NCI-H446 (cell line): ENCODE results near the gene SIAH2.

ENCODE experiments used
- DNase-seq, 2 experiments: peaks; one replicate each; lab custom pipeline; 2025; lab: John Stamatoyannopoulos, UW

SIAH2 gene

DNA sequence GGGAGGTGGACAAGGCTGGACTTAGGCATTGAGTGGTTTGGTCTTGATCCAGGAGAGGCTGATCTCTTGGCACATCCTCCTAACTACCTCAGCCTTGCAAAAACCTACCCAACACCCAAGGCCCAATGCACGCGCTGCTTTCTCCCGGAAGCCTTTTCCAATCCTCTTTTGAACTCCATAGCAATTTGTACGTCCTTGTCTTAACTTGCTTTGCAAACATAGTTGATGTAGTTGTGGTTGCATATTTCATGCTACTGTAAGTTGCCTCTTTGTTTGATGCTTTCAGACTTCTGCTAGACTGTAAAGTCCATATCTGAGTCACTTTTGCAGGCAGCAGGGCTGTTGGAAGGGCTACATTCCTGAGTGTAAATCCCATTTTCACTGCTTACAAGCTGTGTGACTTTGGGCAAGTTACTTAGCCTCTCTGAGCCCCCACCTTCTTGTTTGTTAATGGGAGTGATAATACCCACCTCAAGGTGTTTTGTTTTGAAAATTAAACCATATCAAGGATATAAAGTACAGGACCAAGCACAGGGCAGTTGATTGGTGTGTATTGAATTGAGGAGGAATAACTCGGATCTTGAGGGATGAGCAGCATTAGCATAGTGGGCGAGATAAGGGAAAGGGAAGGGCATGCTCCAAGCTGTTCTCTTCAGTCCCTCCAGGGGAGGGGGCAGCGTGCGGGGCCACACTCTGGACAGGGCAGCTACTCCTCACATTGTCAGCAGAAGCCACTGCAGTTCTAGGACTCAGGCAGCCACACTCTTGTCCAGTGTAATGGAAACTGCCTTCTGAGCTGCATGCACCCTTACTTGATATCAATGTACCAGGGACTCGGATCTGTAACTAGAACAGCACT lies 28.8 kb downstream of the SIAH2 start:
- no peak for DNase-seq

DNA sequence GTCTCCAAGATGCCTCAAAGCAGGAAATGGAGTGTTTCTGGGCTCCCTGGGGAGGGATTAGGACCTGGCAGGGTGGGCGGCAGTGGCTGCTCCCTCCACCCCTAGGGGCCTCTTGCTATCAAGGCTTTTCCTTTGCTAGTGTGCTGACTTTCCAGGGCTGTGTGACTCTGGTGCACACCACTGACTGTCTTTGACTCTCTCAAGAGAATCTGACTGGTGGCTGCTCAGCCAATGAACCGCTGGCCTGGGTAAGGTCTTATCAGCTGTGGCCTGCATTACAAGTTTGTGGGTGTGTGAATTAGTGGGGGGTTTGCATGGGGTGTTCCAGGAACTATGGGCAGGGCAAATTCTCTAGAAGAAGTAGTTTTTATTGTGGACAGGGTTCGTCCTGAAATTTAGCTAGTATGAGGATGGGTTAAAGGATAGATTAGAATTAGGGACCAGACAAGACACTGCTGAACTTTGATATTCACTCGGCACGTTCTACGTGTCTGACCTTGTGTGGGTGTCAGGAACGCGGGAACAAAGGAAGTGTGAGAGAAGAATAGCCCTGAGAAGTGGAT lies 29.5 kb downstream of the SIAH2 start:
- no peak for DNase-seq

DNA sequence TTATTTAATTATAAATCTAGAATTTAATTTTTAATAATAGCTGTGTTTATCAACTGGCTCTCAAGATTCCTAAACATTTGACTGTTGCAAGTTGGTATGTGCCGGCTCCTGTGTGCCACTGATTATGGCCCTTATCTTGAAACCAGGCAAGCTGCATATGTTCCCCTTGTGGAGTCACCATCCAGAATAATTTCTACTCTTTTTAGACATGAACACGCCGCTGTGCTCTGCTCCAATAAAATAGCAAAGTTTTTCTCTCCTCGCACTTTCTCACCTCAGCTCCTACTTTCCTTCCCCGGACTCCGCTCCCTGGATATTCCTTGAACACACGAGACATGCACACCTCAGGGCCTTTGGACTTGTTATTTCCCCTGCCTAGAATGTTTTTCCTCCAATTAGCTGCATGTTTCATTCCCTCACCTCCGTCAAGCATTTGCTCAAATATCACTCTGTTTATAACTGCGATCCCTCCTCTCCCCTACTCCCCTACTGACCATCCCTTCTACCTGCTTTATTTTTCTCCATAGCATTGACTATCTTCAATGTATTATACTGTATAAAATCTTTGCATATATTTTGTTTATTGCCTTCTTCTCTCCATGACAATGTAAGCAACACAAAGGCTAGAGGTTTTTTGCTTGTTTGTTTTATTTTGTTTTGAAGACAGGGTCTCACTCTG lies 33.1 kb downstream of the SIAH2 start:
- DNase-seq: no peak

DNA sequence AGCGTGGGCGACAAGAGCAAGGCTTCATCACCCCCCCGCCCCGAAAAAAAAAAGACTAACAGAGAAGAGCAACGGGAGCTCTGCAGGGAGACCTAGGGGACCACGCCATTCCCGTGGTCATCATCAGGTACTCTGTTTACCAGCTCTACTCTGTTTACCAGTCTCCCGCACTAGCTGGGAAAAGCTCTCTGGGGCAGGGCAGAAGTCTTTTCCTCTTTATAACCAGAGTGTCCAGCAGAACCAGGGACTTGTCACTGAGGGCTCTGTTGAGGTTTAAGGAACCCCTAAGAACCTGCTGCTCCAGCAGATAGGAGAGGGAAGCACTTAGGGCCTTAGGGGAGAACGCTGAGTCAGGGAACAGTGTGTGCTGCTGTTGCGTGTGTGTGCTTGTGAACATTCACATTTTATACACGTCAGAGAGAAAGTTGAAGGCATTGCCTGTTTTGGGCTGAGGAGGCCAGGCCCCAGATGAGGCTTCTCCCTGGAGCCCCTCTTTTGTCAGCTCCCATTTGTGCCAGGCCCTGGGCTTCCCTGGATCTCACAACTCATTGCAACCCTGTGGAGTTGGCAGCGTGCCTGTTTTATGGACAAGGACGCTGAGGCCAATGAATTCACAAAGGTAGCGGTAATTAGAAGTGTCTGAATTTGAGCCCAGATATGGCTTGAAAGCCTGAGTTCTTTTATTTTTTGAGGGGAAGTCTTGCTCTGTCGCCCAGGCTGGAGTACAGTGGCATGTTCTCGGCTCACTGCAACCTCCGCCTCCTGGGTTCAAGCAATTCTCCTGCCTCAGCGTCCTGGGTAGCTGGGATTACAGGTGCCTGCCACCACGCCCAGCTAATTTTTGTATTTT lies 35.1 kb downstream of the SIAH2 start:
- peak in 1 of 2 experiments; percentile 43 for DNase-seq

DNA sequence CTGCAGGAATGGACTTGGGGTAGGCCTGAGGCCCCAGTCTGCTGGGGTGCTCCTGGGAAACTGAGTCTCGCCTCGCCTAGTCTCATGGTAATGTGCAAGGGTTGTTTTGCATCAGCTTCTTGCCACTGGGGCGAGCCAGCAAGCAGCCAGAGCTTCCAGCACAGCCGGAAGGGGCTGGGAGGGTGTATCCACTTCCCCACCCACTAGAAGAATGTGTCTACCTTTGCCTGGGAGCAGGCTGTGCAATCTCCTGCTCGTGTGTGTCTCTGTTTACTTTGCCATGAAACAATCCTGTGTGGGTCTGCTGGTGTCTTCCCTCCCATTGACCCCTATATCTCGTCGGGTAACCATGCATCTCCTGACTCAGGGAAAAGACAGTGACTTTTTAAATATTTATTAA lies 37.4 kb downstream of the SIAH2 start:
- no peak for DNase-seq

DNA sequence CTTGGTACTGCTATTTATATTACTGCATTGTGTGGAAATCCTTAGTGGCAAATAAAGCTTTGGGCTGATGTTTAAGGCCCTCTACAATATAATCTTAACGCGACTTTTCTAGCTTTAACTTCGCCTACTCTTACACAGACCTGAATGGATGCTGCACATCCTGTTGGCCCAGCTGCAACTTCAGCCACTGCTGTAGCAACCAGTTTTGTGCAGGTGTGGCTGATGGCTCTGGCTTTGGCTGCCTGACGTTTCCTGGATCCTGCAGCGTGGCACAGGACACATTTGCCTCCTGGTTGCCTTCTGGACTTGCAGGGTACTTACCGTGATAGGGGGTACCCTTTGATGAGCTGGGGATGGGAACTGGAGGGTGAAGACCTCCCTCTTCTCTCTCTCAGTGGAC lies 39.0 kb downstream of the SIAH2 start:
- no peak for DNase-seq

DNA sequence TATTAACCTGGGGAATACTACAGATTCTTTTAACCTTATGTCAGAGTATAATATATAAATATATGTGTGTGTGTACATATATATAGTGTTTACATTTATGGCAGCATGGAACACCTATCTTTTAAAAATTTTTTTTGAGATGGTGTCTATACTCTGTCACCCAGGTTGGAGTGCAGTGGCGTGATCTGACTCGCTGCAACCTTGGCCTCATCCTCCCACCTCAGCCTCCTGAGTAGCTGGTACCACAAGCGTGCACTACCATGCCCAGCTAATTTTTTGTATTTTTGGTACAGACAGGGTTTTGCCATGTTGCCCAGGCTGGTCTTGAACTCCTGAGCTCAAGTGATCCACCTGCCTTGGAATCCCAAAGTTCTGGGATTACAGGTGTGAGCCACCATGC lies 40.7 kb downstream of the SIAH2 start:
- DNase-seq: no peak

DNA sequence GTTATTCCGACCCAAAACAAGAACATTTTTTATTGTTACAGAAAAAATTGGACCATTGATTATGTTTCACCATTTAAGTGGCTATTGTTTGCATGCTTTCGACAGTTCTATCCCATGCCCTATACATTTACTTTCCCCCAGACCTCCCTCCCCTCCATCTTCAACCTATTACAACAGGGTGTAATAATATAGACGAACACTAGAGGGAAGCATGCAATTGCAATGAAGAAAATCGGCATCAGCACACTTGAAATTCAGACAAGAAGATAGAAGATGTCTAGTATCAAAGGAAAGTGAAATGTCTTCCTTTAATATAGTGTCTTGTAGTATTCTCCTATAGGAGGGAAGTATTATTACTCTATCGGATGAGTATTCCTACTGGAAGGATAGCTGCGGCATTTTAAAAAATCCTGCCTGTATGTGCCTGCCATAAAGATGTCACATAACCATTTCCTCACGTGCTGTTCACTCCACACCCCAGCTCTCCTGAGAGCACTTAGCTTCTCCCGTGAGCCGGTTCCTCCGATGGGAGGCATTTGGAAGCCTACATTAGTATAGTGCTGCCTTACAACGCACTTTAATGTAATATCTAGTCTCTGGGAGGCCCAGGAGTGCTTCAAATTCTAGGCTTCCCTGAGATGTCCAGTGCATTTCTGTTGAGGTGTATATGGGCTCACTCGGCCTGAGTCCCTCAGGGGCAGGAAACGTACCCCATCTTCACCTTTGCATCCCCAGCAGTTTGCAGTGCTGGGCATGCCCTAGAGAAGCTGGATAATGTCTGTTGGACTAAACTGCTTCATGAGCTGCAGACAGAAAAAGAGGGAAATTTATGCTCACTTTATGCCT lies 41.5 kb downstream of the SIAH2 start:
- peak; percentile 40 to 78 for DNase-seq

DNA sequence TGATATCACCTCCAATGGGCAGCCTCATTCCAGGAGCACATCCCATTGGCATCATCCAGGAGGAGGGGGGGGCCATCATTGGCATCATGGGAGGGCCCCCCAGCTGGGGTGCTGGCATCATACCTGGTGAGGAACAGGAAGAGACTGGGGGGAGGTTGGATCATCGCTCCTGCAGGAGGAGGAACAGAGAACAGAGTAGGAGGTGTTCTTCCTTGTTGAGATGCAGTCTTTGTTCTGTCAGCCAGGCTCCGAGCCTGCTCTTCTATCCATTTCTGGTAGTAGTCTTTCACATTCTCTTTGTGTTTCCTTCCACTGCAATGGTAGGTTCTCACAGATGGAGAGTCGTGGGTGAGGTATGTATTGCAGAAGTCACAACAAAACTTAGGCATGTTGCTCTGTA lies 42.5 kb downstream of the SIAH2 start:
- DNase-seq: no peak

DNA sequence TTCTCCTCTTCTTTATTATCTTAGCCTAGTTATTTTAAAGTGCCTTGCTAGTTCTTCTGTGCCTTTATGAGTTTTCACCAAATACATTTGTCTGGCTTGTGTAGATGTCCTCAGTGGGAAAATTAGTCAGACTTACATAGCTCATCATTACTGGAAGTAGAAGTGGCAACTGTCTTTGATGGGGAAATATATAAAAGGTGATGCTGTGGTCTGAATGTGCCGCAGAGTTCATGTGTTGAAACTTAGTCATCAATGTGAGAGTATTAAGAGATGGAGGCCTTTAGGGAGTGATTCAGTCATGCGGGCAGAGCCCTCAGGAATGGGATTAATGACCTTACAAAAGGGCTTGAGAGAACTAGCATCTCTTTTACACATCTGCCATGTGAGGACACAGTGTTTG lies 52.9 kb downstream of the SIAH2 start:
- no peak for DNase-seq

DNA sequence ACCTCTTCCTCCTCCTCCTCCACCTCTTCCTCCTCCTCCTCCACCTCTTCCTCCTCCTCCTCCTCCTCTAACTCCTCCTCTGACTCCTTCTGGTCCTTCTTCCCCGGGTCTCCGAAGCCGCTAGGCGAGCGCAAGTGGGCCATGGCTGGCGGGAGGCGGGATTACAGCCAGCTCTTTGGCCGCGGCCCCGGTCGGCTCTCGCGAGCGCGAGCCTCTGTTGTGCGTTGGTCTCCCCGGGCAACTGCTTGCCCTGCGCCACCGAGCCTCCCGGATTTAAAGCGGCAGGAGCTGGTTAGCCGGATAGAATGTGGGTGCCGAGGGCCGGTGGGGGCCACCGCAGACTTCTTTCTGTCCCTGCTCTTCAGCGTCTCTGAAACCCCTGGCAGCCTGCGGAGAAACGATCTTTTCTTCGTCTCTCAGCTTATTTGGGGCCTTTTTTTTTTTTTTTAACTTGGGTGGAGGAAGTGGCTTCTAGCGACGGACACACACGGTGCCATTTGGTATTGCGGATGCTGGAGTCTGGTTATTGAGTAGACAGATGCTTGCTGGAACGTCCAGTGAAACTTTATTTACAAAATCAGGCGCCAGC lies 59.1 kb downstream of the SIAH2 start, which contains the start of gene ERICH6:
Gene ERICH6, minus strand, starts transcription at position 165 of the 589 bp plus-strand sequence. Its CDS starts 22 bp downstream, at position 143.
- DNase-seq: peak; percentile 87 to 95

DNA sequence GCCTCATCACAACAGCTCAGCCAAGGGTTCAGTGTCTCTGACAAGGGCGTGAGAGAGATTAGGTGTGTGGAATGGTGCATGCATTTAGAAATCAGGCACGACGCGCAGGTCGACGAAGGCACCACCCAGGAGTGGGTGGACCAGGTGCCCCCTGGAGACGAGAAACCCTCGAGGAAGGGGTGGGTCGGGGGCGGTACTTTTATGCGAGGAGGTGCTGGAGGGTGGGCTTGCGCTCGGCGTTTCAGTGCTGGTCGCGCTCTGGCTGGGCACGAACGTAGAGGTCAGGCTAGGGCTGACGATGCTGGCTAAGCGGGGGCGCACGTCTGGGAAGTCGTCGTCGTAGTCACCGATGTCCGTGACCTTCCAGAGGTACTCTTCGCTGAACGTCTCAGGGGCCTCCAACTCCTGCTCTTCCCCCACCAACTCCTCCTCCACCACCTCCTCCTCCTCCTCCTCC lies 59.6 kb downstream of the SIAH2 start:
- DNase-seq: peak in 1 of 2 experiments; percentile 42

DNA sequence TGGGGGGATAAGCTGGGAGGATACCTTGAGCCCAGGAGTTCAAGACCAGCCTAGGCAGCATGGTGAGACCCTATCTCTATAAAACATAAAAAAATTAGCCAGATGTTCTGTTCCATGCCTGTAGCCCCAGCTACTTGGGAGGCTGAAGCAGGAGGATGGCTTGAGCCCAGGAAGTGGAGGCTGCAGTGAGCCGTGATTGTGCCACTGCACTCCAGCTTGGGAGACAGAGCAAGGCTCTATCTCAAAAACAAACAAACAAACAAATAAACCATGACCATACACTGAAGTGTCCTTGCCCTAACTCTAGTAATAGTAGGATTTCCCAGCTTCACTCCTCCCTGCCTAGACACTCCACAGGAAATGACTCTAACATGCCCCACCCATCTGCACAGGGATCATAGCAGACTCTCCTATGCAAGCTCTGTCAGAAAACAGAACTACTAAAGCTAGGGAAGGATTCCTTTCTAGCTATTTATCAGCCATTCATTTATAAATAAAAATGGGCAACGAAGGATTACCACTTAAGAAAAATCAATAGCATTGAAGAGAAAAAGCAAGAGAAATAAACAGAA lies 63.8 kb downstream of the SIAH2 start:
- DNase-seq: no peak

DNA sequence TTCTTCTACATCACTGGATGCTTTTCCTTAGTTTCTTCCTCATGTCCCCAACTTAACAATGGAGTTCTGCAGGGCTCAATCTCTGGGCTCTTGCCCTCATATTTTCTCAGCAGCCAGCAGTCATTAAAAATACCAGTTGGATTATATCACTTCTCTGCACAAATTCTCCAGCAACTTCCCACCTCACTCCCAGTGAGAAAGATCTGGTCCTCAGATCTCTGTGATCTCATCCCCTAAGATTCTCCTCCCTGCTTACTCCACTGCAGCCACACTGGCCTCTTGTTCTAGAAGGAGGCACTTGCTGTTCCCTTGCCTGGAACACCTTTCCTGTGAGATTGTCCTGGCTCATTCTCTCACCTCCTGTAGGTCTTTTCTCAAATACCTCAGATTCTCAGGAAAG lies 65.3 kb downstream of the SIAH2 start:
- DNase-seq: no peak

DNA sequence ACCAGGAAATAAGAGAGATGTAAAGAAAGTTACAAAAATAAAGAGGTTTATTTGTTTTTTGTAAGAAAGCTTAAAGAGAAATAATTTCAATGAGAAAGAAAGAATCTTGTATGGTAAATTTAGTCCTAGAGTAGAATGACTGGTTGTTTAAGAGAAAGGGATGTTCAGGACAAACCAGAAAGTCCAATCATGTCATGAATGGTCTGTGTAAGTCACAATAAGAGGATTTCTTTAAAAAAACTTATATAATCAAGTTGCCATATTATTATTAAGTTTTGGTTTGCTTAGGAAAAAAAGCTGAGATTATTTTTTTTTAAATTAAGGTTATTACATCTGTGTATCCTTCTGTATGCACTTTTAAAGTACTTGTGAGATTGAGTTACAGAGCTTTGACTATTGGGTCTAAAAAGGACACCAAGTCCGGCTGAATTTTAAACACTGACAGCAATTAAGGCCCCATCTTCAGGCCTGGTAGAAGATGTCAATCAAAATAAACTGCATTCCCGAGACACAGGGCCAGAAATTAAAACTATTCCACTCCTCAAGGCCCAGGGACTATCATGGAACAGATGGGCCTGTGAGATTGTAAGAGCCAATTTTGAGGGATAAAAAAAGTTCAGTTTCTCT lies 71.4 kb downstream of the SIAH2 start:
- no peak for DNase-seq
